Measurements from ENCODE around the gene CR1L.
"Not testable (repeated sequence)": the region's sequence is repeated elsewhere in the genome, so short reads cannot be mapped to it uniquely, and the experiment has no call there.

CR1L gene

DNA sequence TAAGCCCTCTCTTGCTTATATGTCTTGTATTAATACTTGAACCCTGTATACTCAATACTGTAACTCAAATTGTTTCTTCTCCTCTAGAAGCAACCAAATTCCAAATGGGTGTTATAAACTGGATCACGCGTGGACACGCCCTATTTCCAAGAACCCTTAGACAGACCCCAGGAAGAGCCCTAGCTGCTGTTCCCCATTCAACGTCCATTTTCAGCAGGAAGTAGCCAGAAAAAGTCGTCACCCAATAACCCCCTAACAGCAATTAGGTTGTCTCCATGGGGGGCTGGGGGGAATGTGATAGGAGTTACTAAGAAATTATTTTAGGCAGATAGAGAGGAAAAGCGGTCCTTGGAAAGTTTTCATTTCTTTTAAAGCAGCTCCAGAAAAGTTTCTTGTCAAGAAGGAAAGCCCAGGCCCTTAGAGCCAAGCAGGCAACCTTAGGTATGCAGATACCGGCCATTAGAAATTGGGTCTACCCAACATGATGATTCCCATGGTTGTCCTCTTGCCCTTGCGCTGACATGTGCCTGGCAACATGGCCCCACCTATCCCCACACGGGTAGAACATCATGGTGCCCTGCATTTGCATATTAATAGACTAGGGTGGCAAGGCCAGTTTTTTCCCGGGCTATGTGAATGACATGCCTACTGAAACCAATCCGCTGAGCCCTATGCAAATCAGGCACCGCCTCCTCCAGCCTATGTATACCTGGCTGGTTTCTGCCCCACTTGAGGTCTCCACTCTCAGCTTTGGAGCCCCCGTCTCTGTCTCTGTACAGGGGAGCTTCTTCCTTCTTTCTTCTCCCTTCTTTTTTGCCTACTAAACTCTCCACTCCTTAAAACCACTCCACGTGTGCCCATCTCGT is 102.9 kb downstream of the CR1L start:
- peak; percentile 70 for DNase-seq

DNA sequence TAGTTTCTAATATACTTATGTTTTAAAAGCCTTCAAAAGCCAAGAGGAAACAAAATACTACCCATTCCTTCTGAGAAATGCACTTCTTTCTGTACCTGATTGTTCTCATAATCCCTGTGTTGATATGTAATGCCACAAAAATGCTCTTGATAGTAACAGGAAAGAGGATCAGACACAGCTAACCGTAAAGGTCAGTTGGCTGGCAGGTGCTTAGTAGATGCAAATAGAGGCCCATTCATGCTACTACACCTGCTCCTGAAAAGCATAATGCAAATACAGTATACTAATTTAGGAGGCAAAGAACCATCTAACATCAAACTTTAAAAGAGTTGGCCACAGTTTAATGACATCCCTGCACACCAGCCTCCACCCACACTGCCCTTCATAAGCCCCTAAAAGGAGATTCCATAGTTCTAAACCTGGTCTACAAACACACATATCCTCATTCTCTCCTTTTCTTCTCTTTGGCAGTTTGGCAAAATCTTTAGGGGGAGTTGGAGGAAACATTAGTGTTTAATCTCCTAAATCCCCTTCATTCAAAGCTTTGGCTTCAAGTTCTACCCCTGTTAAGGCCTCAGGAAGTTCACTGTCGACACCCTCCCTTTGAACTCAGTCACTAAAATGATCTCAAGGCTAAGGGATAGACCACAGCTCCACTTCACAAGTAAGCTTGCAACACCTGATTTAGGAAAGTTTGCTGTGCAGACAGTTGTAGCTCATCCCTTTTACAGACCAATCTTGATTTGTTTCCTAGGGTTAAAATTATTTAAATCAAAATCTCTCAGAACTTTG is 104.0 kb downstream of the CR1L start:
- peak; percentile 91 for DNase-seq

DNA sequence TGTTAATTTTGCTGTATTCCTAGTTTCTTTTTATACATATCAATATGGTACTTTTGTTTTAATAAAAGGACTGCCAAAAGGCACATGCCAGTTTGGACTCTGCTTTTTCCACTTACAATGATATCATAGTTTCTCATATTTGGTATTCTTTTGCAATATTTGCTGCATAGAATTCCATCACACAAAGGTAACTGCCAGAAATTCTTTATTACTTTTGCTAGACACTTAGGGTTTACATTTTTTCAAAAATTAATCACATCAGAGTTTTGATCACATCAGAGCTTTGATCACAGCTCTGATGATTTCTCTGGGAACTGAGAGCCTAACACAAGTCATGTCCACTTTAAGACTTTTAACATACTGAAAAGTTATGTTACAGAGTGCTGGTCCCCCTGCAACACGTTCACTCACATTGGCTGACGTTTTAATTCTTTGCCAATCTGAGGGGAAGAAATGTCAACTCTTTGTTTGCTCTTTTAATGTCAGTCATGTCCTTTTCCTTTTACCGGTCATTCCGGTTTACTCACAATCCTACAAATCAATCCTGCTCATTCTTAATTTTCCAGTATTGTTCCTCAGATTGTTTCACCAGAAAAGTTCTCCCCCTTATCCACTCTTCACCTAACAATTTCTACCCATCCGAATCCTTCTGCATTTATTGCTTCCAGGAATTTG is 105.8 kb downstream of the CR1L start:
- DNase-seq, result no peak

DNA sequence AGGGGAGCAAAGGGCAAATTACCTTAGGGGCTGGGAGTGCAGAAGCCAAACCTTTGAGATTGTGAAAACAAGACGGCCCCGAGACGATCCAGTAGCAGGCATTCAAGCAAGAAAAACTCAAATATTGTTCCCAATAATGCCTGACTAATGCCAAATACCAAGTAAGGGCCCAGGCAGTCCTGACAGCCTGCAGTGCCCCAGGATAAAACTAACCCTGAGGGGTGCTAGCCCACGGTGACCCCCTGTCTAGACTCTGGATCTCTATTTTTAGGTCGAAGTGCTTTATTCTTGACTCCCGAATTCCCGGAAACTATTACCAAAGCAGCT is 106.5 kb downstream of the CR1L start:
- DNase-seq, result not testable (repeated sequence)

DNA sequence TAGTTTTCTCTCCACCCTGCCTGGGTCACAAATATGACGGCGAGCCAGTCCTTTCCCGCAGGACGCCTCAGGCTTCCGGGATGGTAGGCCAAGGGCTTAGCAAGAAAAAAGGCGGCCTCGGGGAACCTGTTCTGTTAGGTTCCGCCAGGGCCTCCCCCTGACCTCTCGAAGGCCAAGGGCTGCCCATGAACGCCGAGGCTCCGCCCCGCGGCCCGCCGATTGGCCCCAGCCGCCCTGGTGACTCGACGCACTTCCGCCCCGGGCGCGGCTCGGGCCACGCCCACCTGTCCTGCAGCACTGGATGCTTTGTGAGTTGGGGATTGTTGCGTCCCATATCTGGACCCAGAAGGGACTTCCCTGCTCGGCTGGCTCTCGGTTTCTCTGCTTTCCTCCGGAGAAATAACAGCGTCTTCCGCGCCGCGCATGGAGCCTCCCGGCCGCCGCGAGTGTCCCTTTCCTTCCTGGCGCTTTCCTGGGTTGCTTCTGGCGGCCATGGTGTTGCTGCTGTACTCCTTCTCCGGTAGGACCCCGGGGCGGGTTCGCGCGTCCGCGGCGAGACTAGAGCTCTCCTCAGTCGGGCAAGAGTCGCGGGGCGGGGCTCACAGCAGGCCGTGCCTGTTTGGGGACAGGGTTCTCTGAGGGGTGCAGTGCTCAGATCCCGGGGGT is 107.0 kb downstream of the CR1L start, which contains the start of gene CD46:
Gene CD46 (plus strand): TSS at position 265 of the 666 bp plus-strand sequence. CDS start 159 bp downstream, at position 424.
- peak; percentile 88 for DNase-seq

DNA sequence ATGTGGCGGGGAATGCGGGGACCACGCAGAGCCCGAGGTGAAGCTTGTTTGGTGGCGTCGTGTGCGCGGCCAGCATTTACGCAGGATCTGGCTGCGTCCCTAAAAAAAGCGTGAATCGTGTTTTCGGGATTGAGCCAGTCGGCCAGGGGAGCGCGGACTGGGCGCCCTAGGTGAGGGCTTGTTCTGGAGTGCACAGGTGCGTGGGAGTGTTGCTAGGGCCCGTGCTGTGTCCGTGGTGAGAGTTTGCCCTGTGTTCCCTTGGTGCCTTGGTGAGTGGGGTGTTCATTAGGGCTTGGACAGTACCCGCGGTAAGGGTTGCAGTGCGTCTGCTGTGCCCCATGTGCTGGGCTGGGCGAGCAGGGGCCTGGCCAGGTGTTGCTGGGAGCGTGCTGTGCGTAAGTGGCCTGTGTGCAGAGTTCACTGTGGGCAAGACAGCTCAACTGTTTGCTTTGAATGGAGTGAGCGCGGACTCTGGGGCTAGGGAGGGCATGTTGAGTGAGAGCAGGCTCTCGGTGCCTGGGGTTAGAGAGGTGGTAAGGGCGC is 107.6 kb downstream of the CR1L start:
- DNase-seq, result no peak

DNA sequence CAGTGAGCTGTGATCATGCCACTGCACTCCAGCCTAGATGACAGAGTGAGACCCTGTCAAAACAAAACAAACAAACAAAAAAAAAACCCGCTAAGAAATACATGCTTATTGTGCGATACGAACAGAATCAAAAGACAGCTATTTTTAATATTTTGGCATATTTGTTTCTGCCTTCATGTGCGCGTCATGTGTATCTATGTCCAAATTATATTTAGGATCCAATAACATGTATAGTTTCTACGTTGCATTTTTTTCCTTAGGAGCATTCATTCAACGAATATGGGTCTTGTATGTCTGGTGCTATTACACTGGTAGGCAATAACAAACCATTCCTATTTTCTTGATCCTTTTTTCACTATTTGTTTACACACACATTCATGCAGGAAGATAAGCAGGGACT is 108.7 kb downstream of the CR1L start:
- DNase-seq, result no peak

DNA sequence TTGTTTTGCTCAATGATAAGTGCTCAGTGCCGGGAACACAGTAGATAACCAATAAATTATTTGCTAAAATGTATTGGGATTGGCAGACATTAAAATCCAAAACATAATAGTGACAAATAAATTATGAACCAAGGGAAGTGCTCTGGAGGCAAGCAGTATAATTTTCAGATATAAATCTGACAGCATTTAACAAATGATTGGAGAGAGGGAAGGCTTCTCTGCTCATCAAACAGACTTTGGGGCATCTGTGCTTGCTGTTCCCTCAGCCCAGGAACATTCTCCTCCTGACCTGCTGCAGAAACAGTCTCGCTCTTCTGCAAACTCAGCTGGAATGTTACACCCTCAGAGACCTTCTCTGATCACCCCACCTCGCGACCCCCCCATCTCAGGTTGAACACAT is 109.1 kb downstream of the CR1L start:
- no peak for DNase-seq

DNA sequence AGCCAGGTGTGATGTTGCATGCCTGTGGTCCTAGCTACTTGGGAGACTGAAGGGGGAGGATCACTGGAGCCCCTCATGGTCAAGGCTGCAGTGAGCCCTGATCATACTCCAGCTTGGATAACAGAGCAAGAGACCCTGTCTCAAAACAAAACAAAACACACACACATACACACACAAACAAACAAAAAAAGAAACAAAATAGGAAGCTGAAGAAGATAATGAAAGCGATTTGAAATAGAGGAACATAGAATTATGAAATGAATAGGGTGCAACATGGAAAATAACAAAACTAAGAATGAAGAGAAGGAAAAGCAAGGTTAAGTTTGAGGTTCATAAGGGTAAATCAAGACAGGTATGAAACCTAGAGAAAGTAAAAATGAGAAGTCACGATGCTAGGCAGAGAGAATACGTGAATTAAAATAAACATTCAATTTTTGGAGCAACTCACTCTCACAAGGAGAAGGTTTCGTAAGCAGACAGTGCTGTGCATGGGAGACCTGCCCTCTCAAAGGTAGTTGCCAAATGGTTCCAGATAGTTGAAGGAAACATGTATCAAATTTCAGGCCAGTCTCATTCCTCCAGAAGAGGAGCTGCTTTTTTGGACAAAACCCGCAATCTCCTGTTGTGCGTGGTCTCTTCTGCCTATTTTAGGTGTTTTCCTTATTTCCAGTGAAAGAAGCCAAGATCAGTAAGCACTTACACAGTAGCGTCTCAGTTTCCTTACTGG is 110.2 kb downstream of the CR1L start:
- no peak for DNase-seq

DNA sequence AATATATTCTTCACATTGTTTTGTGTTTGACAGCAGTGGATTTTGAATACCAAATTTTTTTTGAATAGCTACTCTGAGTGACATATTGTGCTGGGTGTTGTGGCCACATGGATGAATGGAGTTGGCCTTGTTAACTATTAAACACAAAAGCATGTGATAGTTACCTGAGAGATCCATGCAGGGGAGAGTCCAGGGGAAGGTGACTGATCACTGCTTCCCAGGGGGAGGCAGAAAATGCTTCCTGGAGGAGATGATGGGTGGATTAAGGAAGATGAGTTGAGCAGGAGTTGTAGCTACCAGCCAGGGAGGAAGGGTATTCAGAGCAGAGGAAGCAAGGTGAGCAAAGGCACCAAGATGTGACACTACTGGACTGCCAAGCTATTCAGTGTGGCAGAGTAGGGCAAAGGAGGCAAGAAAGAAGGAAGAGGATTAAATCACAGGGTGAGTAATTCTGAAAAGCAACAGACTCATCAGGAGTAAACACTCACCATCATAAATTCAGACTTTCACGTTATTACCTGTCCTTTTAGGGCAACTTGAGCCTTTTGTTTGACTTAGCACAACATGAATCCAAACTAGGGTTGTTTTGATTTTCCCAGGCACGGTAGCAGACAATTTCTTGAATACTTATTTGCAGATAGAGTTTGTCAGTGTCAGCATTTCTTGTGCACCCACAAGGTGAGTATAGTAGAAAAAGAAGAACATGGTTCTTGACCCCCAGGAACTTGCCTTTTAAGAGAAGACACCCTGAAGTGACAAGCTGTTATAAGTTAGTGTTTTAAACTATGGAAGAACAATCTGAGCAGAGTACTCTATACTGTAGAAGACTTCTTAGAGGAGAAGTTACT is 111.1 kb downstream of the CR1L start:
- DNase-seq, result no peak

DNA sequence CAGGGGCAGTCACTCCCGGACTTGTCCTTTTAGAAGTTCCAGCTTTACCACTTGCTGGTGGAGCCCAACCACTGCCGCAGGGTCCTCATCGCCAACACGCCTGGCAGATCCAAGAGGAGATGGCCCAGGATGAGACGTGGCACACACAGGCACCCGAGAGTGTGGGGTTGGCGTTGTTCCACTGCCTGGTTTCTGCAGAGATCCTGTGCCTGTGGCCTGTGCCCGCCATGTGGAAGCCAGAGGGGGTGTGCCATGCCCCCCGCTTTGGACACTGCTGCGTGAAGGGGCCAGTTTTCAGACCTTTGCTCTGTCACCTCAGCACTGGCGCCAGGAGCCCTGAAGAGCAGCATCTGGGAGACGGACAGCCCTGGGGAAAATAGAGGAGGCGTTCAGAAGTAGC is 117.7 kb downstream of the CR1L start:
- DNase-seq, result no peak

DNA sequence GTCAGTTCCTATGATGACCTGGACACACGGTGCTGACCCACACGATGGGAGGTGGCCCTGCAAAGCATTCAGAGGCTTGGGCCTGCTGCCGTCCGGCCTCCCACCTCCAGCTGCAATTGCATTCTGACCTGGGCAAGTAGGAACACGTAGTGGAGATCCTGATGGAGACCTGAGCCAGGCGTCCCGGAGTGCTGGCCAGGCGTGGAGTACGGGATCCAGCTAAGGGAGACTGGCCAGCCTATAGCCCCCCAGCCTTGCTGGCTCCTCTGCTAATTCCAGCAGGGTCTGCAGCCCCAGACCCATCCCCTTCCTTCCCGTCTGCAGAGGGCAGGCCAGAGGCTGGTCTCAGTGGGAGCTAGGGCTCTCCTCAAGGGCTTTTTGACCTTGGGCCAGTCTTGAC is 118.2 kb downstream of the CR1L start:
- DNase-seq, result no peak

DNA sequence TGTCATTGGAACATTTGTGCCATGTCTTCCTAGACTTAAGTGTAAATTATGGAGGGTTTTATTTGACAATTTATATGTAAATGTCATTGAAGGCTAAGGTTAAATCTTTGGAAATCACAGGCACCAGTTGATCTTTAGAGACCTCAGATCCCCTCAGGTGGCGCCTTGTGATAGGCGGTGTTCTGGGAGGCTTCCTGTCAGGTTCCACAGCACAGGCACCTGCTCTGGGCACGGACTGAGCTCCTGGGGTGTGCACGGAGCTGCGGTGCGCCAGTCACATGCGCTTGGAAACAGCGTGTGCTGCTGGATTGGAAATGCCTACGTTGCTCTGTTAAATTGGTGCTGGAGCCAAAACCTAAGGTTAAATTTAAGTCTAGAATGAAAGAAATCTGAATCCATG is 119.0 kb downstream of the CR1L start:
- no peak for DNase-seq

DNA sequence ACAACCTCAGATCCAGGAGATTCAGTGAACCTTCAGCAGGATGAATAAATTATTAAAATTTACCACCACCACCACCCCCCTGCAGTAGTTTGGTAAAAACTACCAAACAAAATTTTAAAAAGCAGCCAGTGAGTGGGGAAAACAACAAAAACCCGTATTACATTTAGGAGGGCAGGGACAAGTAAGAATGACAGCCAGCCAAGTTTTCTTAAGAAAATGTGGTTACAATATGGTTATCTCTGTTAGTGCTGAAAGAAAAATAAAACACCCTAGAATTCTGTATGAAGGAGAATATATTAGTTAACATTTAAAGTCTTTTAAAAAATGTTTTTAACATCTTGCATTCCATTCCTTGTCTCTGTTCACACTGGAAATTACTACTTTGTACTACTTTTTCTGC is 121.6 kb downstream of the CR1L start:
- no peak for DNase-seq

DNA sequence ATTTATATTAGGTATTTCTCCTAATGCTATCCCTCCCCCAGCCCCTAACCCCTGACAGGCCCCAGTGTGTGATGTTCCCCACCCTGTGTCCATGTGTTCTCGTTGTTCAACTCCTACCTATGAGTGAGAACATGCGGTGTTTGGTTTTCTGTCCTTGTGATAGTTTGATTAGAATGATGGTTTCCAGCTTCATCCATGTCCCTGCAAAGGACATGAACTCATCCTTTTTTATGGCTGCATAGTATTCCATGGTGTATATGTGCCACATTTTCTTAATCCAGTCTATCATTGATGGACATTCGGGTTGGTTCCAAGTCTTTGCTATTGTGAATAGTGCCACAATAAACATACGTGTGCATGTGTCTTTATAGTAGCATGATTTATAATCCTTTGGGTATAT is 125.6 kb downstream of the CR1L start:
- not testable (repeated sequence) for DNase-seq
